SK-N-MC (cell line): Measurements from ENCODE around the gene C7orf25.

ENCODE experiments used
- EZH2 ChIP-seq: fragments of 200-600 bp; sonication (generic); IDR thresholded peaks from one replicate; pipeline ENCODE4 v1.6.1; 2017; ENCODE audit warnings: antibody characterized with exemption
- POLR2AphosphoS5 ChIP-seq: IDR thresholded peaks from 2 replicates; pipeline ENCODE4 v1.6.1; 2012; ENCODE audit warnings: mild to moderate bottlenecking, low read depth, low read length, borderline replicate concordance

DNA sequence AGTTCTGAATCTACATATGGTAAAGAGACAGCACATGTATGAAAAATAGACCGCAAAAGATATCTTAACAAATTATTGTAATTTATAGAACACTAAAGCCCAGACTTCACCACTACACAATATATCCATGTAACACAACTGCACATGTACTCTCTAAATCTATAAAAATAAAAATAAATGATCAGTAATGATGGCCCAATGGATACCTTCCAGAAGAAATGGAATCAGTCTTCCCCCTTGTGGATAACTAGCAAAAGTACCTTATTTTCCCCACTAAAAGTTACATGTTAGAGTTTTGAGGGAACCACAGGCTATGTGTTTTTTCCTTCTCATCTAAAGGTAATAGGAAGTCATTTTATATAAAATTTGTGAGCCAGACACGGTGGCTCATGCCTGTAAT lies 25.7 kb downstream of the C7orf25 start:
- no peak for TF ChIP-seq POLR2AphosphoS5
- TF ChIP-seq EZH2 = no peak
